Glutamatergic neuron (in vitro differentiated cells): ENCODE measurements around the gene CAMSAP2. TPM values are rescaled to one million over a fixed set of nuclear protein-coding genes. Genes with fewer than 3 reads are reported as not detected.

Experiments
- DNase-seq: peaks from one replicate; pipeline ENCODE4 v3.0.0; 2022
- H3K27ac Mint-ChIP-seq: one replicate; pipeline ENCODE4 v1.8.0; 2020; ENCODE audit warnings: mild to moderate bottlenecking, mixed read lengths, inconsistent platforms; ENCODE audit not compliant: unreplicated experiment
- H3K27me3 Mint-ChIP-seq: one replicate; pipeline ENCODE4 v1.8.0; 2020; ENCODE audit warnings: mild to moderate bottlenecking, moderate library complexity, mixed read lengths, inconsistent platforms; ENCODE audit not compliant: unreplicated experiment
- H3K36me3 Mint-ChIP-seq: one replicate; pipeline ENCODE4 v1.8.0; 2020; ENCODE audit warnings: mild to moderate bottlenecking, mixed read lengths, inconsistent platforms; ENCODE audit not compliant: unreplicated experiment
- H3K4me1 Mint-ChIP-seq: one replicate; pipeline ENCODE4 v1.8.0; 2020; ENCODE audit warnings: mild to moderate bottlenecking, low read depth, mixed read lengths, inconsistent platforms; ENCODE audit not compliant: unreplicated experiment
- H3K4me3 Mint-ChIP-seq: one replicate; pipeline ENCODE4 v1.8.0; 2020; ENCODE audit warnings: mild to moderate bottlenecking, mixed read lengths, inconsistent platforms; ENCODE audit not compliant: unreplicated experiment
- H3K9me3 Mint-ChIP-seq: one replicate; pipeline ENCODE4 v1.8.0; 2020; ENCODE audit warnings: mild to moderate bottlenecking, moderate library complexity, mixed read lengths, inconsistent platforms; ENCODE audit not compliant: unreplicated experiment
- CTCF ChIP-seq: fragments of 200-600 bp; sonication (generic); IDR thresholded peaks from one replicate; pipeline ENCODE4 v1.5.0; 2021; ENCODE audit not compliant: partially characterized antibody, unreplicated experiment
- total RNA-seq: library from RNA; stranded (reverse); fragmentation: NEBNext Ultra II Directional; extraction: Animal tissue kit (Norgen Biotek cat#: 25700); gene quantifications from one replicate; pipeline ENCODE4 v1.2.1, GENCODE V29; 2021; ENCODE audit not compliant: unreplicated experiment

Gene CAMSAP2
- total RNA-seq, 1 donor from 2014 or later: 51.1 TPM

GRCh38 chr1:200906491-200906890, 167.8 kb downstream of the CAMSAP2 start:
- no peak for TF ChIP-seq CTCF
- Mint-ChIP-seq H3K9me3 (peaks cover 1% of the 10 kb centered on the region), H3K27me3 (no peaks in the 10 kb centered on the region), H3K36me3 (no peaks in the 10 kb centered on the region), H3K4me3 (no peak overlapping the region), H3K27ac (no peak overlapping the region), H3K4me1 (no peaks in the 10 kb centered on the region)
- no peak for DNase-seq

- Mint-ChIP-seq H3K4me1 (no peaks in the 10 kb centered on the region), H3K9me3 (peaks cover 1% of the 10 kb centered on the region), H3K36me3 (no peaks in the 10 kb centered on the region), H3K27me3 (no peaks in the 10 kb centered on the region), H3K4me3 (no peak overlapping the region), H3K27ac (no peak overlapping the region)
- no peak for DNase-seq
- no peak for TF ChIP-seq CTCF
Observed at GRCh38 chr1:200907611-200908097, 169.0 kb downstream of the CAMSAP2 start.

GRCh38 chr1:200908191-200908868, 169.6 kb downstream of the CAMSAP2 start:
- DNase-seq: no peak
- peaks cover under 1% of the 10 kb centered on the region for H3K4me1 Mint-ChIP-seq
- no peaks in the 10 kb centered on the region for H3K36me3 Mint-ChIP-seq
- no peak overlapping the region for H3K4me3 Mint-ChIP-seq
- H3K27ac Mint-ChIP-seq: no peak overlapping the region
- H3K27me3 Mint-ChIP-seq: no peaks in the 10 kb centered on the region
- TF ChIP-seq CTCF: no peak
- peaks cover 1% of the 10 kb centered on the region for H3K9me3 Mint-ChIP-seq

- H3K27me3 Mint-ChIP-seq: no peaks in the 10 kb centered on the region
- no peak for TF ChIP-seq CTCF
- no peak overlapping the region for H3K27ac Mint-ChIP-seq
- H3K9me3 Mint-ChIP-seq: peaks cover 1% of the 10 kb centered on the region
- no peaks in the 10 kb centered on the region for H3K36me3 Mint-ChIP-seq
- peaks cover 2% of the 10 kb centered on the region for H3K4me1 Mint-ChIP-seq
- H3K4me3 Mint-ChIP-seq: no peak overlapping the region
- DNase-seq: no peak
Observed at GRCh38 chr1:200909071-200909470, 170.4 kb downstream of the CAMSAP2 start.

GRCh38 chr1:200909757-200910239, 171.1 kb downstream of the CAMSAP2 start:
- Mint-ChIP-seq H3K36me3 (no peaks in the 10 kb centered on the region), H3K9me3 (peaks cover 1% of the 10 kb centered on the region), H3K27me3 (no peaks in the 10 kb centered on the region), H3K4me3 (no peak overlapping the region), H3K27ac (no peak overlapping the region), H3K4me1 (peaks cover 2% of the 10 kb centered on the region)
- no peak for TF ChIP-seq CTCF
- DNase-seq: no peak
